ENCODE results near the gene QSOX2.

QSOX2 gene

DNA sequence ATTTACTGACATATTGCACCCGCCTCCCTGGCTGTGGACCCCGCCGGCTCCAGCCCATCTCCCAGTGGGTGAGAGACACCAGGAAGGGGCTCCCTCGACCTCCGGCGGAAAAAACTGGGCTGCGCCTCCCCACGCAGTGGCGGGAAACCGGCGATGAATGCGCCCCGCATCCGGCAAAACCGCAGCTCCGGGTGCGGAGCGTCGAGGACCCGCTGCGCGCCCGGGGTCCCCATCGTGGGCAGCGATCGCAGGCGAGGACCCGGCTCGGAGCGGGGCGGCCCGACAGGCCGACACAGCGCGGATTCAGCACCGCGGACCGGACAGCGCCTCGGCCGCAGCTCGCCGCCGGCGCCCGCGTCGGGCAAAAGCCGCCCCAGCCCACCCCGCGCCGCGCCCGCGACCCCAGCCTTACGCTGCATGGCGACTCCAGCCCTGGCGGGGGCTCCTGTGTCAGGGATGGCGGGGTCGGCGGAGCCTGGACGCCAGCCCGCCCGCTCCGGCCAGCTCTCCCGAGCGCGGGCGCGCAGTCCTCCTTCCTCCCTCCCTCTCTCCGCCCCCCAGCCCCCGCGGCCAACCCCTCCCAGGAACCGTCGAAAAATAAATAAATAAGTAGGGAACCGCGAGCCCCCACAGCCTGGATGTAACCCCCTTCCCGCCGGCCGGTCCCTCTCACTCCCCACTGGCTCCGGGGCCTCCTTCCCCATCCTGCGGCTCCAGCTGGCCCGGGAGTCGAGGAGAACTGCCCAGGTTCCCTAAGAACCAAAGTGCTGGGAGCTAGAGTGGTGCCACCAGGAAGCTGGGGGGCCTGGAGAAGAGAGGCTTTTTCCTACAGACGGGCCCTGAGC, 43.8 kb downstream of the QSOX2 start:
- DNase-seq, result no peak

DNA sequence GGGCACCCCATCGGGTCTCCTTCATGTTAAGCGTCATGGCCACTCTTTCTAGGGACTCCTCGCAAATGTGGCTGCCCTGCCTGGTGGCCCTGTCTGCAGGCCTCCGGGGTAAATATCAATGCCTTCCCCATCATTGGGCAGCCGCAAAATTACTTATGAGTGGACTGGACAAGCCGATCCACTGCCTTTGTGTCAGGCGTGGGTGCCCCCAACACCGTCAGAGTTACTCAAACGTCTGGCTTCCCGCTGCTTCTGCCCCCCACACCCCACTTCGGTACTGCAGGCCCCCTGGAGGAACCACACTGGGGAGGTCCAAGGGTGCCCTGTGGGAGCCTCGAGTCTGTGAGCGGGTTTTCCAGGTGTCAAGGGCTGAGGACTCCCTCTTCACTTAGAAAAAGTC, 44.4 kb downstream of the QSOX2 start:
- DNase-seq, result no peak

DNA sequence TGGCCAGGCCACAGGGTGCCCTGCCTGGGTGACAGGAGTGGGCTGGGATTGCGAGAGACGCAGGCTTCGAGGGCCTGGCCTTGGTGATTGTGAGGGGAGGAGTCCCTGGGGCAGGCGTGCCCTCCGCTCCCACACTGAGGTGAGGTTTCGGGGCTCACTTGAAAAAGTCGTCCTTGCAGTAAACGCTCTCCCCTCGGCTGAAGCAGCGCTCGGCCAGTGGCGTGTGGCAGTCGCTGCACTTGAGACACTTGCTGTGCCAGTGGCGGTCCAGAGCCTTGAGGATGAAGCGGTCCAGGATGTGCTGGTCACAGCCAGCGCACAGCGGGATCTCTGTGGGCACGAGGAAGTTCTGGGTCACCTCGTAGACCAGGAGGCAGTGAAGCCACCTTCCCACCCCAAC, 45.2 kb downstream of the QSOX2 start:
- DNase-seq, result no peak

DNA sequence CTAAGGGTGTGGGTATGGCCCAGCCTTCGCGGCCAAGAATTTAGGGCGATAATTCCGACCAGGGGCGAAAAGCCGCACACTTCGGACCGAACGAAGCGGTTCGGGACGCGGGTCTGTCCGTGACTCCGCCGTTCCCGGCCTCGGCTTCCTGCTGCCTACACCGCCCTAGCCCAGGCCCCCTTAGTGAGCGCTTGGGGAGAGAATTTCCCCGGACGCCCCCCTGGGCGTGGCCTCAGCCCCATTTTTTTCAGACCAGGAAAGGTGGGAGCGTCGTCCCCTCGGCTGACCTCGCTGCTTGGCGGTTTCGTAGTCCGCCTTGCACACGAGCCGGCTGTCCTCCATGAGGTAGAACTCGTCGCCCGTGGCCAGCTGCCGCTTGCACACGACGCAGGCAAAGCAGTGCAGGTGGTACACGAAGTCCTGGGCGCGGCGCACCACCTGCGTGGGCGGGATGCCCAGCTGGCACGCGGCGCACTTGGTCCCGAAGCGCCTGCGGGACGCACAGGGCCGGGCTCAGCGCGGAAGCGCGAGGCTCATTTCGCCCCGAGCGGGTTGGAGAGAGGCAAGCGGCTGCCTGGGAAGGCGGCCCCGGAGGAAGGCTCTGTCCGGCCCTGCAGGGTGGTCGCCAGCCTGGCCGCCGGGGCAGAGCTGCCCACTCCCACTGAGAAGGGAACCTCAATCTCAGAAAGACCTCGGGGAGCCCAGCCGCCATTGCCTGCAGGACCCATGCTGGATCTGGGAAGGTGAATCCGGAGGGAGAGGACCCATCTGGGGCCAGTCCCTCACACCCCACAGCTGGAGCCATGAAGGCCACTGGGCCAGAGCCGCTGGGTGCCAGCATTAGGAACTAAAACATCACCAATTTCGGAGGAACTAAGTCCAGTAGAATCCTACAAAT, 46.0 kb downstream of the QSOX2 start:
- DNase-seq, result no peak

DNA sequence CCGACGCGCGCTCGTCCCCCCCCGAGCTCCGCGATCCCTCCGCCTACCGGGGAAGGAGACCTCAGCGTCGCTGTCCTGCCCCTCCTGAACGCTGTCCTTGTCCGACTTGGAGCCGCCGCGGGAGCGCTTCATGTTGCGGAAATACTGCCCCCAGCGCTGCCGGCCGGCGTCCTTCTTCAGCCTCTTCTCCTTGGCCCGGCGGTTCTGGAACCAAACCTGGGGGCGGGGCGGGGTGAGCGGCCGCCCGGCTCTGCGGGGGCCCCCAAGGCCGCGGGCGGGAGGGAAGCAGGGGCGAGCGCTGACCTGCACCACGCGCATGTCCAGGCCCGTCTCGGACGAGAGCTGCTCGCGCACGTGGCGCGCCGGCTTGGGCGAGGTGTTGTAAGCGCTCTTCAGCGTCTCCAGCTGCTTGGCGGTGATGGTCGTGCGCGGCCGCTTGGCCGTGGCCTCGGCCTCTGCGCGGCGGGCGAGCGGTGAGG, 47.0 kb downstream of the QSOX2 start:
- no peak for DNase-seq

DNA sequence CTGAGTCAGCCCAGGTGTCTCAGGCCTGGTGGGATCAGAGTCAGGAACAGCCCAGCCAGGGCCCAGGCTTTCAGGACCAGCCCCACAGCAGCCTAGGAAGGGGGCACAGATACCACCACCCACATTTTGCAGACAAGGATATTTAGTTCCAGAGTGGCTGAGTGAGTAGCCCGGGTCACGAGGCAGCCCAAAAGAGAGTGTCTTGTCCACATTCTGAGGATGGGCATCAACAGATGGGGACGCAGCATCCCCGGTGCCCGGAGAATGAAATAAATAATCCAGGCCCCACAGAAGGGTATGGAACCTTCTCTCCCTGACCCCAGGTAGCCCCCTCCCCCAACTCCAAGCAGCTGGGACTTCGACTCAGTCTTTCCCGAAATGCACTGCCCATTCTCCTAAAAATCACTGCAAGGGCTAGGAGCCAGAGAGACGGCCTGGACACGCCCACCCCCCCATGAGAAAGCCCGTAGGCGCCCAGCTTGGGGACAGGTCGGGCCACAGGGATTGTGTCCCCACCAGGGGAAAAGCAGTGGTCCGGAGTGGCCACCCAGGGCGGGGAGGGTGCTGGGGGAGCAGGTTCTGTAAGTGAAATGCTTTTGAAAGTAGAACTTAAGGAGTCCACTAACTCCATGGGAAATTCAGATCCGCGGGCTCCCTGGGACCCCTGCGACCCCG, 47.5 kb downstream of the QSOX2 start:
- DNase-seq, result no peak

DNA sequence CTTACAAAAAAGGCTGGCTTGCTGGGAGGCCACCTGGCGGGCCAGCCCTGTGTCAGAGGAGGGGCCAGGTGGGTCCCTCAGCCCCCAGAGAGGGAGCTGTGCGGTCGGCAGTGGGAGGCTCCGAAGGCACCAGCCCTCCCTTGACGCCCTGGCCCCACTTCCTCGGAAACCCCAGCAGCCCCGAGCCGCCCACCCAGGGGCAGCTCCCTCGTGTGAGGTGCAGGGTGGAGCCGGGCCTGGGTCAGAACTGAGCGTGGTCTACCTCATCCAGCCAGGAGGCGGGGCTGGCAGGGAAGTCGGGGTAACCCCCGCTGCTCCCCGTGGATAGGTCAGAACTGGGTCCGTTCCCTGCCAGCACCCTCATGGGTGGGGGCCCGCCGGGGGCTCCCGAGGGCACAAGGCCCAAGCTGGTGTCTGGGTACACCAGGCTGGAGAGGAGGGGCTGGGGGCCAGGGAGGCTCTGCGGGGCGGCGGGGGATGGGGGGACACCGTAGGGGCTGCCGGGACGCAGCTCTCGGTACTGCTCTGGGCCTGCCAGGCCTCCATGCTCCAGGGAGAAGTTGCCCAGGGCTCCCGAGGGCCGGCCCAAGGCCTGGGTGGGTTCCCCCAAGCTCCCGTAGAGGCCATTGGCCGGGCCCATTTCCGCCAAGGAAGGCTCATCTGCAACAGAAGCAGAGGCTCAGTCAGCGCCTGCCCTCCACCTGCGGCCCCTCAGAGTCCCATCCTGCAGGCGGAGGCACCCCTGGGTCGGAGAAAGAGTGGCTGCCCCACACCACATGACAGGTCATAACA, 48.3 kb downstream of the QSOX2 start:
- DNase-seq, result no peak

DNA sequence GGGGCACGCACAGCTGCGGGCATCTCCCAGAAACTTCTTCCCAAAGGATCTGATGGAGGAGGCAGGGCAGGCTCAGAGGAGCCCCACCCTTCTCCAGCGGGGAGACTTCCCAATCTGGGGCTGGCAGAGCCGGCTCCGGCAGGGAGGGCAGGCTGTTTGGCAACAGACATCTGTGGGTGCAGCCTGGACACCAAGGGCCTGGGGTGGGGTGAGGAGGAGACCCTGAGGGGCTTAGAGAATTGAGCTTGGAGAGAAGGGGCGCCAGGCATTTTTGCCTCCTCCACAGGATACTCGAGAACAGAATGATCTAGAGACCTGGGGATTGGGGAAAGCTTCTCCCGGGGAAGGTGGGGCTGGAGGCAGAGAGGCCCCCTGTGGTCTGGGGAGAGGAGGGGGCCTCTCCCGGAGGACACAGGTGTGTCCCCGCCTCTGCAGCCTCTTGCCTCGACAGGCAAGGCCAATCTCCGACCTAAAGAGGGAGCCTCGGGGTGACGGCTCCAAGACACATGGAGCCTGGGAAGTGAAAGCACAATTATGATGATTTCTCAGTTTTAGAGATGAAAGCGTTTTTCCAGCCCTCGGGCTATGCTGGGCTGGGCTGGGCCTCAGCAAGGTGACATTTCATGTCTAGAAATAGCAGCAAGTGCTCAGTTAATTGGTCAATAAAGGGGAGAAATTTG, 49.1 kb downstream of the QSOX2 start:
- DNase-seq, result no peak

DNA sequence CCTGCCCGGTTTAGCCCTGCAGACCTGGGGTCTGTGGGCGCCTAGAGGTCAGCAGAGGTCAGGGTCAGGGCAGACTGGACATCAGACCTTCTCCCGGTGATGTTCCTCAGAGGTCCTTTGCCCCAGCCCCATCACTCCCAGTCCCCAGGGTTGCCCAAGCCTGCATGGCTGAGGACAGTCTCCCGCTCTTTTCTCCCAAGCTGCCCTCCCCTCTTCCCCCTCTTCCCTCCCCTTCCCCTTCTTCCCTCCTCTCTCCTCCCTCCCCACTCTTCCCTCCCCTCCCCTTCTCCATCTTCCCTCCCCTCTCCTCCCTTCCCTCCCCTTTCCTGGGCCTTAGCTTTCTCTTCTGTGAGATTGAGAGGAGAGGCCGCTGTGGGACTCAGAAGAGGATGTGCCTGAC, 51.1 kb downstream of the QSOX2 start:
- DNase-seq, result no peak

DNA sequence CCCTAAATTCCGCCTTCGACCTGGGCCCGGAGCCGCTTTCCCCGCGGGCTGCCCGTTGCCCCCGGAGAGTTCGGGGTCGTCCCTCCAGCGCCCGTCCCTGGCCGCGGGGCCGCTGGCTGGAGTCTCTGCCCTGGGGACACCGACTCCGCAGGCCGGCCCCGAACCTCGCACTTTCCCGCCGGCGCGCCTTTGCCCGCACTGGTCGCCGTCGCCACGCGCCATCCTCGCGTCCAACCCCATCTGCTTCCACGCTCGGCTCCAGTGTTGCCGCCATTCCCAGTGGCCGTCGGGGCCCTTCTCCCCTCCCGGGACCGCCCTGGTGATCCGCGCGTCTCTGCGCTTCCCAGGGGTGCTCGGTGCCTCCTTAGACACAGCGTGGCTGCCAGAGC, 51.7 kb downstream of the QSOX2 start:
- DNase-seq, result no peak

DNA sequence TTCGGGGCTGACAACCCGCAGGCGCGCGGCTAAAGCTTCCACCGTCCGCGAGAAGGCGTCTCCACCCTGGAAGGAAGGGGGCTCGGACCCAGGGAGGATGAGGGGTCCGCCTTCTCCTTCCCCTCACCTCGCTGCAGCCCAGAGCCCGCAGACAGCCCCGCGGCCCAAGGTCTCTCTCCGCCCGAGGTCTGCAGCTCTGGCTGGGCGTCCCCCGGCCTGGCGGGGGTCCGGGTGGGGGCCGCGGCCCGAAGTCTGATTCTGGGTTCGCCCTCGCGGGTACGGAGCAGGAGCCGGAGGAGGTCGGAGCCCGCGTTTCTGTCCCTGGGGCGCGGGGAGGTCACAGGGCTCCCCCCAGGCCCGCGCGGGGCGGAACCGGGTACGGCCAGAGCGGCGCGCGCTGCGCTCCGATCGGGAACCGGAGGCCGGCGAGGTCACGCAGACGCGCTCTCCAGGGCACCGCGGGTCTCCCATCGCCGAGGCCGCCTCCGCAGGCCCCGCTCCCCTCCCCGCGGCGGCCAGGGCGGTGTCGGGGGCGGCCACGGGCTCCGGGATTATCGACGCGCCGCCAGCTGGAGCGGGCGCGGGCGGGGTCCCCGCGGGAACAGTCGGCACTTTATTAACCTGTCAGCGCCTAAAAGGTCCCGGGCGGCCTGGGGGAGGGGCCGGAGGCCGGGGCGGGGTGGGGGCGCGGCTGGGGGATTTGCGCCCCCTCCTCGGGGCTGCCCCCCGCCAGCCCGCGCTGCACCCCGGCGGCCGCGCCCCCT, 52.3 kb downstream of the QSOX2 start:
- no peak for DNase-seq

DNA sequence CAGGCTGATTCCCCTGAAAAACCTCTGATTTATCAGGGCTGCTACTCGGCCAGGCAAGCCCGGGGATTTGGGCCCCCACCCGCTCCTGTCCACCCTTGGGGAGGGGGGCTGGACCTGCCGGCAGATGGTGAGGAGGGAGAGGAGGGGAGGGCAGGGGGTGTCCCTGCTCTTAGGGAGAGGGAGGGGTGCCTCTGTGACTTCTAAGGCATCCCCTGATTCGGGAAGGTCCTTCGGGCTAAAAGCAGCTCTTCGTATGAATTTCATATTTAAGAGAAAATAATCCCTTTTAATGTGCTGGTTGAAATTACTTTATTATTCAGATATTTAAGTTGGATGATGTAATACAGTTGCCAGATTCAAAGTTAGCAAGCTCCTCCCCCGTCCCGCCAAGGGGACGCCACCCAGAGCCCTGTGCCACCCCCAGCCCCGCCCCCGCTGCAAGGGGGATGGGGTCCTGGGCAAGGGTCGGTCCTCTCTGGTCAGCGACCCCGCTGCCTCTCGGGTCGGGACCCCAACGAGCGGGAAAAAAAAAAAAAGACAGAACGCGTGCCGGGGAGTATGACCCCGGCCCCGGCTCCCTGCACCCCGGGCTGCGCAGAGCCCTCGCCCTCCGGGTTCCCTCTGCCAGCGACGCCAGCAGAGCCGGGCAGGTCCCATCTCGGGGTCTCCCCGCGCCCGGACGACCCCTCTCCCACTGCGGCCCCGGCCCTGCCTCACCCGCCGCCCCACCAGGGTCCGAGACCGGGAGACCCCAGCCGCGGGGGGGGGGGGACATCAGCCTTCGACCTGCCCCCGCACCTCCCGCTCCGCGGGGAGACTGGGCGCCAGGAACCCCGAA, 53.1 kb downstream of the QSOX2 start:
- no peak for DNase-seq

DNA sequence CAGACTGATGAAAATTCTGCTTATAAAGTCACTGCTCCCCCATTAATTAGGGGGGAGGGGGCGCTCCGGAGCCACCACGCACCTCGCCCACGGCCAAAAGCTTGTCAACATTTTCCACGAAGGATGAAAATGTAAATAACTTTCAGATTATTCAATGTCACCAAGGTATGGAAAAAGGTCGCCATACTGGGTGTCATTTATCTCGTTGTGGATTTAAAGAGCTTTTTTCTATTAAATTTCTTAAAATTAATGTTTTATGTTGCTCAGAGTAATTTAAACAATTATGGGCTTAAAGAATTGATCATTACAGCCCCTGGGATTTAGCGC, 53.7 kb downstream of the QSOX2 start:
- no peak for DNase-seq

DNA sequence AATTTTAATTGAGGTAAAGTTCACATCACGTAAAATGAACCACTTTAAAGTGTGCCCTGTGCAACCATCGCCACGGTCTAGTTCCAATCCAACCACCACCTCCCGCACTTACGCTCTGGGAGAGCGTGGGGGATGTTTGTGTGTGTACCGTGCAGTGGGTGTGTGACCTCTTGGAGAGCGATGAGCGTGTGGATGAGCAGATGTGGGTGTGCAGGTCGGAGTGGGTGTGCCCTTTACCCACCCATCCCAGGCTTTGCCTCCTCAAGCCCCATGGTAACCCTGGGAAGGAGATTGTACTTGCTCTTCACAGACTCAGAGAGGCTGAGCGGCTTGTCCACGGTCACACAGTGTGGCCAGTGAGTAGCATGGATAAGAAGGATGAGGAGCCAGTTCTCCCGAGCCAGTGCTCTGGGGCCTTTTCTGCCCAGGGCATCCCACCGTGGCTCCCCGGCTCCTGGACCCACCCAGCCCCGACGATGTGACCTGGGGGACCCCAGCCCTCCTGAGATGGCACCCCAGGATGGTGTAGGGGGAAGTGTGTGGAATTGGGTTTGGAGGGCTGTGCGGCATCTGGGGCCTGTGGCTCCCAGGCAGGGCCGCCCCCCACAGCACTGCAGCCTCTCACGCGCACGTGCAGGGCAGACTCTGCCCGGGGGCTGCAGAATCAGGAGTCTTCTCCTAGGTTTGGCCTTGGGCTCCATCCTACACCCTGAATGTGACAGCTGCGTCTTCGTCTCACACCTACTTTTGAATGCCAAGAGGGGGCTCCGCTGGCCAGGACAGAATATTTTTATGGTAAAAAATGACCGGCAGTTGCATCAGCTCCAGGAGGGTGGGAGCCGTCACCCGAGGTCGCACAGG, 54.3 kb downstream of the QSOX2 start:
- no peak for DNase-seq

DNA sequence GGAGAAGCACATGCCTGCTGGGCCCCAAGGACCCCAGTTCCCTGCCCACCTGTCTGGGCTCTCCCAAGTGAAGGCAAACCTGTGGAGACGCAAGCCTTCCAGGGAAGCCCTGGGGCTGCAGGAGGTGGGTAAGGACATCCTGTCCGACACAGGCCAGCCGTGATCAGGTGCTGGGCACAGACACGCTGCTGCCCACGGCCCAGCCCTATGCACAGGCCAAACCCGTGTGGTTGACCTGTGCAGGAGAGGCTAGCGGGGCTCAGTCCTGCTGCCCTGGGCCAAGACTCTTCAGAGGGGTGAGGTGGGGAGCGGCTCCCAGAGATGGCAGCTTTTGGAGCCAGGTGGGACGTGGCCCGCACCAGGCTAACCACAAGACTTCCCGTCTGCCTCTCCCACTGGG, 55.0 kb downstream of the QSOX2 start:
- DNase-seq, result no peak

DNA sequence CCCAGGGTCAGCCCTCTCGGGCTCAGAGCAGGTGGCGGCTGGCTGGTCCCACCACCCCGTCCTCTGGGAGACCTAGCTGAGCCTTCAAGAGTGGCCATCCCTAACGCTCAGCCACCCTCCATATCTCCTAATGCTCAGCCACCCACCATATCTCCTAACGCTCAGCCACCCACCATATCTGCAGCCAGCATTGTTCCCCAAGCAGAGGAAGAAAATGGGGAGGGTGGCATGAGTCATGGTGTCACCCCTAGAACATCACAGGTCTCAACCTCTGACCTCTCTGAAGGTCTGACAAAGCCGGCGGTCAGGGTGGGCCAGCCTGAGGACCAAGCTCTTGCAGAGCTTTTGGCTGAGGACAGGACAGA, 55.4 kb downstream of the QSOX2 start:
- no peak for DNase-seq

DNA sequence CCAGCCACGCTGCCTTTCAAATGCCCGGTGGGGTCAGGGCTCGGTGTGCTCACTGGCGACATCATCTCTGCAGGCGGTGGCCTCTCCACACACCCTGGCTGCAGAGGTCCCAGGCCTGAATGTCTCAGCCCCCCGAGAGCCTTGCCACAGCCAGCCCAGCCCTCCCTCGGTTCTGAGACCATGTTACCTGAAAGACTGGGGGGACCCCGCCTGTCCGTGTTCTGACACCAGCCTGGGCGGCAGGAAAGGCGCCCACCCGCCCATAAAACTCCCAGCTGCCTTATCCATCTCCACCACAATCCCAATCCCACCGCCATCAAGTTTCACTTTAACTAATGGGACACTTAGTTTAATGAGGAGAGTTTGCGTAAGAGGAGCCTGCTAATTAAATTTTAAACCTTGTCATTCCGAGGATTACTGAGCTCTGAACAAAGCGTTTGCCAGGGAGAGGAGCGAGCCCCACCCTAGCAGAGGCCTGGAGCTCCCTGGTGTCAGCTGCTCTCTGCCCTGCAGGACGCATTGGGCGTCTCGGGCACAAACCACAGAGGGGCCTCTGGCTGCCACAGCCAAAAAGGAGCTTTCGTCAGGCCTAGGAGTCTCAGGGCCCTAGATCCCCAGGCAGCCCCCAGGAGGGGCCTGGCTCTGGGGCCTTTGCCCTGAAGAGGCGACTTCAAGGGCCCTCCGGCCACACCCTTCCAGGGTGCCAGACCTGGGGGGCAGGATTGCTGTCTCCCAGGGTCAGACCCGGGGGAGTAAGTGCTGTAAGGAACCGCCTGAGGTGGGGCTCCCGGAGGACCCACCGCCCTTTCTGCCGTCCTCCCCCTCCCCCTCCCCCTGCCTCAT, 56.0 kb downstream of the QSOX2 start:
- no peak for DNase-seq

Data from Kasumi-1 (cell line).